GM21825 (cell line): ENCODE measurements around the gene ERBB2.

ENCODE experiments used
- ATAC-seq: cut with Tn5 transposase; IDR thresholded peaks from one replicate; pipeline ENCODE4 v1.9.1; 2021; ENCODE audit warnings: mild to moderate bottlenecking, moderate library complexity; ENCODE audit not compliant: unreplicated experiment

Gene ERBB2

GRCh38 chr17:39699818-39700147 is at the start of gene ERBB2:
TSS of gene ERBB2 (plus strand) at chr17:39700064. CDS start at chr17:39700239, 175 bp downstream.
- ATAC-seq = no peak

DNA sequence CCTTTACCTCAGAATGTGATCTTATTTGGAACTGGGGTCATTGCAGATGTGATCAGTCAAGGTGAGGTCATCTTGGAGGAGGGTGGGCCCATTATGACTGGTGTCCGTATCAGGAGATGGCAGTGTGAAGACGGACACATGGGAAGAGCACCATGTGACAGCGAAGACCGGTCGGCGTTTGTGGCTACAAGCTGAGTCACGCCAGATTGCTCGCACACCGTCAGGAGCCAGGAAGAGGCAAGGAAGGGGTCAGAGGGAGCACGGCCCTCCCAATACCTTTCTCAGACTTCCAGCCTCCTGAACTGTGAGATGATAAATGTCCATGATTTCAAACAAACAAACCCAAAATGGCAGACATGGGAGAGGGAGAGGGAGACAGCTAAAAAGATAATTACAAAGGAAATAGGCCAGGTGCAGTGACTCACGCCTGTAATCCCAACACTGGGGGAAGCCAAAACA is 49.7 kb upstream of the ERBB2 start:
- ATAC-seq = no peak

DNA sequence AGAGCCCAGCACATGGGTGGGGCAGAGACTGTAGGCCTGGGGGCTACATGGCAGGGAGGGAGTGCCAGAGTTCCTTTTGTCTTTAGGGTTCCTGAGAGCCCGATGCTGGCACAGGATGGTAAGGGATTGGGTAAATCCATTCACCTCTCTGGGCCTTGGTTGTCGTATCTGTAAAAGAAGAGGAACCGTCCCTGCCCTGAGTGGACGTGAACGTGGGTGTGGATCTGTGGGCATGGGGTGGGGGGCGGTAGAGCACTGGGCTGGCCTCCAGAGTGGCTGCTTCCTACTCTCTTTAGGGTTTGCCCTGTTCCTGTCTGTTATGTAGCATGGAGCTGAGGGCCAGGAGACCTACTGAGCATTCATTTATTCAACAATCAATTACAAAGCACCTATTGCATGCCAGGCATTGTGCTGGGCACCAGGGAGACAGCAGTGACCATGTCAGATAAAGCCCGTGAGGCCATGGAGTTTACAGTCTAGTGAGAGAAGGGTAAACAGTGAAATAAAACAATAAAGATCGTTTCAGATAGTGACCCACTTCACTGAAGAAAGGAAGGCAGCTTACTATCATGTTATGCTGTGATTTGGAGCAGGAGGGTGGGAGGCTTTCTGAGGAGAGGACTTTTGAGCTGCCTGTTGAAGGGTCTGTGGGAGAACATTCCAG is 47.8 kb upstream of the ERBB2 start:
- ATAC-seq = no peak

DNA sequence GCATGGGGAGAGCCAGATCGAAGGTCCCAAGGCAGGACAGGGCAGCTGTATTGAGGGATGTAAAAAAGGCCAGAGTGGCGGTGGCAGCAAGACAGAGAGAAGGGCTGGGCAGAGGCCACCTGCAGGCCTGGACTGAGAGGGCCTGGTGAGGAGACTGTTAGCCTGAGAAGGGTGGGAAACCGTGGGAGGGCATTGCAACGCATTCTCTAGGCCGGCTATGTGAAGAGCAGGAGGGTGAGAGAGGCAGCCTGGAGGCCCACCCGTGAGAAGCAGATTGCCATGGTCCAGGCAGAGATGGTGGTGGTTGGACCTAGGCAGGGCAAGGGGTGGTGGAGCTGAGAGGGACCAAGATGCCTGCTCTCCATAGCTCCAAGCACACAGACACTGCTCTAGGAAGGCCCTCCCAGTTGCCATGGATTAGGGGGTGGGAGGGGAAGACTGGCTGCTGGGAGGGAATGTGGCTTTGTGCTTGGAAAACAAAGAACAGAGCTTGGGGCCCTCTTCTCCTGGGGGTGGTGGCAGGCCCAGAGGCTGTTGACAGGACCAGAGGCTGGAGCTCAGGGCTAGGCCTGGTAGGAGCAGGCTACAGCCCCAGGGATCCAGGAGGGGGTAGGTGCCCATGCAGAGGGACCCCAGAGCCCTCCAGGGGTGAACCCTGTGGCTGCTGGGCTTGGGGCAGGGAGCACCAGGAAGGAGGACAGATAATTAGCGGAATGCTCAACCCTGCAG is 47.1 kb upstream of the ERBB2 start:
- ATAC-seq = no peak

DNA sequence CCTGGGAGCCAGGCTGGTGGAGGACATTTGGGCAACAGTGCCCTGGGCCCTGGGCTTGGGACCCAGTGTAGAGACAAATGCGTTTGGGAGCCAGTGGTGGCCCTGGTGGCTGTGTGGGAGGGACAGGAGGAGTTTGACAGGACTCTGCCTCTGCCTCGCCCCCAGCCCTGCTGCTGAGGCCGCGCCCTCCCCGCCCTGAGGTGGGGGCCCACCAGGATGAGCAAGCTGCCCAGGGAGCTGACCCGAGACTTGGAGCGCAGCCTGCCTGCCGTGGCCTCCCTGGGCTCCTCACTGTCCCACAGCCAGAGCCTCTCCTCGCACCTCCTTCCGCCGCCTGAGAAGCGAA is 46.6 kb upstream of the ERBB2 start:
- no peak for ATAC-seq

DNA sequence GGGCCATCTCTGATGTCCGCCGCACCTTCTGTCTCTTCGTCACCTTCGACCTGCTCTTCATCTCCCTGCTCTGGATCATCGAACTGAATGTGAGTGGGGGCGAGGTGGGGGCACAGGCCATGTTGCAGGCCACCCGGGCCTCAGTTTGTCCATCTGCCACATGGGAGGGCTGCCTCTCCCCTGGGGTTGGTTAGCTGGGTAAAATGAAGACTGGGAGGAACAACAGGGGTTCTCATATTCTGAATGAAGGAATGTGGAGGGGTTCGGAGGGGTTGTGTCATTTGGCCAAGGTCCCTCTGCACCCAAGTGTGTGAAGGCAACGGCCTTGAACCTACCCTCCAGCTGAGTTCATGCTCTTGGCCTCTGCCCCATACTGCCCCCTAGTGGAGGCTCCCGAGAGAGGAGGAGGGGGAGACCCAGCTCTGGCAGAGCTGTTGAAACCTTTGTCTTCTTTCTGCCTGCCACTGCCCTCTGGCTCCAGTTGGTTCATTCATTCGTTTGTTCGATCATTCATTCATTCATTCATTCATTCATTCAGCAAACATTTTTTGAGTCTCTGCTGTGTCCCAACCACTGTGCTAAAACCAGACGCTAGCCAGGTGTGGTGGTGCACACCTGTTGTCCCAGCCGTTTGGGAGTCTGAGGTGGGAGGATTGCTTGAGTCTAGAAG is 46.1 kb upstream of the ERBB2 start:
- ATAC-seq = no peak

DNA sequence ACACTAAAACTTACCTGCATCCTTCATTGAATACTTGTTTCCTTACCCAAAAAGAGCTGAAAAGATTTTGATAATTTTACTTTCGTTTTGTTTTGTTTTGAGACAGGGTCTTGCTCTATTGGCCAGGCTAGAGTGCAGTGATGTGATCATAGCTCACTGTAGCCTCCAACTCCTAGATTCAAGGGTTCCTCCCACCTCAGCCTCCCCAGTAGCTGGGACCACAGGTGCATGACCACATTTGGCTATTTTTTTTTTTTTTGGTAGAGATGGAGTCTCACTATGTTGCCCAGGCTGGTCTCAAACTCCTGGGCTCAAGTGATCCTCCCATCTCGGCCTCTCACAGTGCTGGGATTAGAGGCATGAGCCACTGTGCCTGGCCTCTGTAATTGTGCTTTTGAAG is 44.8 kb upstream of the ERBB2 start:
- ATAC-seq = no peak

GRCh38 chr17:39658346-39658745 is 41.5 kb upstream of the ERBB2 start:
- no peak for ATAC-seq

DNA sequence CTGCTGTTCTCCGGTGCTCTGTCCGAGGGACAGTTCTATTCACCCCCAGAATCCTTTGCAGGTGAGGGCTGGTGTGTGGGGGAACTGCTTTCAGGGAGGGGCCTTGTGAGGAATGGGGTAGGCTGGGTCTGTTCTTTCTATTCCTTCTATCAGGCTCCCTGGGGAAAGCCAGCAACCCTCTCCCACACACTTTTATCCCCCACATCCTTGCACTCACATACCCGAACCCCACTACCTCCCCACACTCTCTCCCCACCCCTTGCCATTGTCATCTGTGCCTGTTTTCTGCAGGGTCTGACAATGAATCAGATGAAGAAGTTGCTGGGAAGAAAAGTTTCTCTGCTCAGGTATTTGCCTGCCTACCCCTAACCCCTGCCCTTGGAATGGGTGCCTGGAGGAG is 41.1 kb upstream of the ERBB2 start:
- no peak for ATAC-seq

GRCh38 chr17:39659279-39660010 is 40.4 kb upstream of the ERBB2 start:
- no peak for ATAC-seq

- no peak for ATAC-seq
These were observed 39.9 kb upstream of the ERBB2 start for GRCh38 chr17:39660011-39660360.

DNA sequence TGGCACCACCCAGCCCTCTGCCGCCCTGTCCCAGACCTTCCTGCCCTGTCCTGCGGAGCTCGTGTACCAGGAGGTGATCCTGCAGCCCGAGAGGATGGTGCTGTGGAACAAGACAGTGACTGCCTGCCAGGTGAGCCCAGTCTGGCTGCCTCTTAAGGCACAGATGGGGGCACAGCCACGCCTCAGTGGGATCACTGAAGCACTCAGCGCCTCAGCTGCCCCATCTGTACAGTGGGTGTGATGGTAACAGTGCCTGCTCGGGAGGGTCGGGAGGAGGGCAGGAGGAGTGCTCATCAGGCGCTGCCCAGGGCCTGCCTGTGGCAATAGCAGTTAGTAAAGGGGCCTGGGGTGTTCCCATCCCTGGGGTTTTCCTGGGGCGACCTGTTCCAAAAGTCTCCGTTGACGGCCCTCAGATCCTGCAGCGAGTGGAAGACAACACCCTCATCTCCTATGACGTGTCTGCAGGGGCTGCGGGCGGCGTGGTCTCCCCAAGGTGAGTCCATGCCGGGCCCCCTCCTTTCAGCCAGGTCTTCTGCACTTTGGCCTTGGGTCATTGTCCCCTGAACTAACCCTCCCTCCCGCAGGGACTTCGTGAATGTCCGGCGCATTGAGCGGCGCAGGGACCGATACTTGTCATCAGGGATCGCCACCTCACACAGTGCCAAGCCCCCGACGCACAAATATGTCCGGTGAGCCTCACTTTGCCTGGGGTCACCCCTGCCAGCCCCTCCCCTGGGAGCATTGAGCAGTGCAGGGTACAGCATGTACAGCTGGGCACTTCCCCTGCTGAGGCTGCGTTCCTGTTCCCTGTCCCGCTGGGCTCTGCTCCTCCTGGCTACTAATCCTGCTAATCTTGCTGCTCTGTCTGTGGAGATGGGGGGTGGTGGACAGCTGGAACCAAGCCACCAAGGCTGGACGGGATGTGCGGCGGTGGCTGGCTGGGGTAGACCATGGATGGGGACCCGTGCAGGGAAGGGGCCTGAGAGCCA is 39.2 kb upstream of the ERBB2 start:
- no peak for ATAC-seq

DNA sequence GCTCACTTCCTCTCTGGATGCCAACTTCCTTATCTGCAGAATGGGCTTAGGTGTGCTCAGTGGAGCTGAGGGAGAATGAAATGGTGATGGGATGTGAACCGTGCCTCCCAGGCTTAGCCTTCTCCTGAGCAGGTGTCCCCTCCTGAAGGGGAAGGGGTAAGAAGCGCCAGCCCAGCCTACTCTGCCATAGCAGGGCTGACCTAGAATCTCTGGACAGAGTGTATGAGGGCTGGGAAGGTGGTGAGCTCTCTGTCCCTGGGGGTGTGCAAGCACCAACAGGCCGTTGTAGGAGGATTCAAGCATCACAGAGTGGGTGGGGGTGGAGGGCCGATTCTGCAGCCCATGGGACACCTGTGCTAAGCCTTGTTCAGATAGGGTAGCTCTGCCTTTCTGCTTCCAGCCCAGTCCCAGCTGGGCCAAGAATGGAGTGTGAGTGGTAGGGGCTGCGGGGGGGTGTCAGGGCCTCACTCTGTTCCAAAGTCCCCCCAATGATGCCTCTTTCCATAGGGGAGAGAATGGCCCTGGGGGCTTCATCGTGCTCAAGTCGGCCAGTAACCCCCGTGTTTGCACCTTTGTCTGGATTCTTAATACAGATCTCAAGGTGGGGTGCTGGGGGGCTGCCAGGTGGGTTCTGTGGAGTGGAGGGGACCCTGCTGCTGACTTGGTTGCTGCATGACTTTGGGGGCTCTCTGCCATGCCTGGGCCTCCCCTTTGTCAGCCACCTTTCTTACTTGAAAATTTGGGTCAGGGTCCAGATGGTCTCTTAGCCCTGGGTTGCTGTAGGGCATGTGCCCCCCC is 37.9 kb upstream of the ERBB2 start:
- no peak for ATAC-seq

- ATAC-seq = no peak
These were observed 37.1 kb upstream of the ERBB2 start for GRCh38 chr17:39662551-39663339.

DNA sequence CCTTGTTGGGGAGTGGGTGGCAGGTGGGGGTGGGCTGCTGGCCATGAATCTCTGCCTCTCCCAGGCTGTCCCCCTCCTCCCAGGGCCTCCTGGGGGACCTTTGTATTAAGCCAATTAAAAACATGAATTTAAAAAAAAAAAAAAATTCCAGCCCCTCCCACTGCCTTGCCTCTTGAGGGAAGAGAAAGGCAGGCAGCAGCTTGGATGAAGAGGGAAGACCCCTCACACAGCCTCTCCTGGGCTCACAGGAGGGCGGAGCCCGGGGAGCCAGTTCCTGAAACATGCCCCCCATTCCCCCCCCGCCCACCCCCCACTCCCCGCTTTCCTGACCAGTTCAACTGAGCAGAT is 36.5 kb upstream of the ERBB2 start:
- ATAC-seq = no peak

DNA sequence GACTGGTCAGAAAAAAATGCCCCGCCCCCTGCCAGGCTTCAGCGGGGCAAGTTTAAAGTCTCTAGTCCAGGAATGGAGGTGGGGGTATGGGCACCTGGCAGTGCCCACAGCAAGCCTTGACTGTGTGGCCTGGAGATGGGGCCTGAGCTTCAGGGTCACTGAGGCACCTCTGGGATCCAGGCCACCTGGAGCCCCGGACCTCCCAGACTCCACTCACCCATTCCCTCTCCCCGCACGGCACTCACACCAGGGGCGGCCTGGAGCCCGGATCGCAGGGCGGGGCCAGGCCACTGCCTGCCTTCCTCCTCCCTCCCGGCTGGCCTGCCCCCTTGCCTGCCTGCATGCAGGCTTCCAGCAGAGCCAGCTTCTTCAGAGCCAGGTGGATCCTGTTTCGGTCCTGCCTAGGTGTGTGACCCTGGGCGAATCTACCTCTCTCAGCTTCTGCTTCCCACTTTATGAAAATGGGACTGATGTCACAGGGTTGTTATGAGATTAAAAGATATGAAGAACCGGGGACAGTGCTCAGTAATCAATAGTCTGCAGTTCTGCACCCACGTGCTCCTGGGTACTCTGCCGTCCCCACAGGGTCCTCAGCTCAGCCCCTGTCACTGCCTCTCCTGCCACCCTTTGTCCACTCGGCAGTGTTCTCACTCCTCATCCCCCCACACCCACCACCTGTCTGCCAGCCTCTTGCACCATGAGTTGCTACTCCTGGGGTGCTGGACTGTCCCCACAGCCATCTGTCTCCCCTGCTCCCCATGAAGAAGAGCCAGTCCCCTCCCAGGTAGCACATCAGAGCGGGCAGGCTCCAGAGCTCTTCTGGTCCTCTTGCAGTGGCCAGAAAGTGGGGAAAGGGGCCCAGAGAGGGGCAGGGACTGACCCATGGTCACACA is 35.9 kb upstream of the ERBB2 start:
- ATAC-seq = no peak

DNA sequence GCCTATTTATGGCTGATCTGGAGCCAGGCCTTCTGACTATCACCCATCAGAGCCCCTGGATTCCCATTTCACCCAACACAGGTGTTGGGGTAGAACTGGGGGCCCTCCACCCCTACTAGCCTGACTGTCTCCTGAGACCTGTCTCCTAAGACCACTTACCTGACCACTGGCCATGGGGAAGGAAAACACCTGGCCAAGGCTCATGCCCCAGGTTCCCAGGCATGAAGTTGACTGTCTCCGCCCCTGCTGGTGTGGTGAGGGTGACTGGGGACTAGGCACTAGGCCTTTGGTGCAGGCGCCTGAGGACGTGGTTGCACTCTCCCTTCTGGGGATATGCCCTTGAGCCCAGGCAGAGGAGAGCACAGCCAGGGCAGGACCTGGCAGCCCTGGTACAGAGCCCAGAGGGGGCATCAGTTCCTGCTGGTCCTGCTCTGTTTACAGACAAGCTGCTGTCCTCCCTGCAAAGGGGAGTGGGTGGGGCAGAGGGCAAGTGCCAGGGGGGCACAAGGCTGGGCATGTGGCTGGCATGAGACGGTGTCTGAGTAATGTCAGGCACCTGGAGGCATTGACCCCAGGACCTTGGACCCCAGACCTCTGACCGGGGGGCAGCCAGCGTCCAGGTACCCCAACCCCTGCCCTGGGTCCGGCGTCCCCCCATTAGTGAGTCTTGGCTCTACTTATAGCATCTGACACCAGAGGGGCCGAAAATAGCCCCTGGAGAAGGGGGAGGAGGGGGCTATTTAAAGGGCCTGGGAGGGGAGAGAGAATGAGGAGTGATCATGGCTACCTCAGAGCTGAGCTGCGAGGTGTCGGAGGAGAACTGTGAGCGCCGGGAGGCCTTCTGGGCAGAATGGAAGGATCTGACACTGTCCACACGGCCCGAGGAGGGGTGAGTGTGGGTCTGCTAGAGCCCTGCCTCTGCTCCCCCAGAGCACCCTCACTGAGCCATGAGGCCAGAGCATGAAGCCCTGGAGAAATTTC is 35.0 kb upstream of the ERBB2 start, which contains the start of gene TCAP:
TSS of gene TCAP (plus strand) at position 769 of the 981 bp plus-strand sequence. CDS start at position 780, 11 bp downstream.
- no peak for ATAC-seq
